HG03025 (cell line): ENCODE results near the gene STRN.

Experiments
- ATAC-seq: cut with Tn5 transposase; IDR thresholded peaks from one replicate; pipeline ENCODE4 v1.9.1; 2021; ENCODE audit warnings: mild to moderate bottlenecking, moderate library complexity; ENCODE audit not compliant: unreplicated experiment, low FRiP score

The STRN gene

GRCh38 chr2:36801088-36801487 lies 165.2 kb downstream of the STRN start:
- ATAC-seq, result no peak

- no peak for ATAC-seq
These were observed 166.0 kb downstream of the STRN start for GRCh38 chr2:36800381-36800780.

DNA sequence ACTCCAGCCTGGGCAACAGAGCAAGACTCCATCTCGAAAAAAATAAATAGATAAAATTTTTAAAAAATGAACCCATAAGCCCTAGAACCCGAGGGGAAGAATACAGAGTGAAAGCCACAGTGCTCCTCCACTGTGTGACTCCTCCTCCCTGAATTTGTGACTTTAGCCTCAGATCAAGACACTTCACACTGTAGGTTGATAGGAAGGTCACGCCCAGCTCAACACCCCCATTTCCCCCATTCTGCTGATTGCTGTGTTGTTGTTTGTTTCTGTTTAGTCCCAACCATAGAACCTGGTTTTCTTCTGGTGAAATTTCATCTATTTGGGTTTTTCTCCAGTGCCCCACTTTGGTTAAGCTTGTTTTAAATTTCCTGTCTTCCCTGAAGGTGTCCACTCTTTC lies 167.6 kb downstream of the STRN start:
- ATAC-seq, result no peak

DNA sequence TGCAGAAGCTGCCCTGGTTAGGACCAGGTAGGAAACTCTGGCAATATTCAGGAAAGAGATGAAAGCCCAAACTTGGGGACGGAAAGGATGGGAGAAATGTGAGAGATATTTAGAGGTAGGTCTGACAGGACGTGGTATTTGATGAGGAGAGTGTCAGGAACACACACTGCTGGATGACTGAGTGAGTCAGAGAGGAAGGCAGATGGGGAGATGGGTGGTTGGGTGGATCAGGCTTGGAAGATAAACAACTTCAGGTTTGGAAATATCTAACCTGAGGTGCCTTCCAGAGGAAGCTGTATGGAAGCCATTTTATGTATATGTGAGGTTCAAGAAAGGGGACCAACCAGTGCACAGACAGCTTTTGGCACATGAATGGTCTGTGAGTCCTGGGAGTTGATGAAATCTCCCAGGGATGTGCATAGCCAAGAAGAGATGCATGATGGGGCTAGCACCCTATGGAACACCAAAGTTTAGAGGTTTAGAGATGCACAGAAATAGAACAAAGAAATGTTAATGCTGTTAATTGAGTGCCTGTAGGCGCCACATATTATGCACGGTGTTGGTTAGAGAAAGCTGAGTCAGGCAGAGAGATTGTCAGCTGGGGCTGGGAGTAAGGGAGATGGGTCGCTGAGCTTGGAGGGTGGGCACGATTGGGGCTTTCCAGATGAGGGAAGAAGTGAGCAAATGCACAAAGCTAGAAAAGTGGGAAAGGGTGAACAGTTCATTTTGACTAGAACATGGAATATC lies 168.8 kb downstream of the STRN start:
- ATAC-seq, result no peak
